Measurements from ENCODE around the gene PPP1CA. TPM values are rescaled to one million over a fixed set of nuclear protein-coding genes. Genes with fewer than 3 reads are reported as not detected.

The PPP1CA gene
- total and polyA plus RNA-seq, 4 donors = 87.2 to 178 (median 157) TPM

DNA sequence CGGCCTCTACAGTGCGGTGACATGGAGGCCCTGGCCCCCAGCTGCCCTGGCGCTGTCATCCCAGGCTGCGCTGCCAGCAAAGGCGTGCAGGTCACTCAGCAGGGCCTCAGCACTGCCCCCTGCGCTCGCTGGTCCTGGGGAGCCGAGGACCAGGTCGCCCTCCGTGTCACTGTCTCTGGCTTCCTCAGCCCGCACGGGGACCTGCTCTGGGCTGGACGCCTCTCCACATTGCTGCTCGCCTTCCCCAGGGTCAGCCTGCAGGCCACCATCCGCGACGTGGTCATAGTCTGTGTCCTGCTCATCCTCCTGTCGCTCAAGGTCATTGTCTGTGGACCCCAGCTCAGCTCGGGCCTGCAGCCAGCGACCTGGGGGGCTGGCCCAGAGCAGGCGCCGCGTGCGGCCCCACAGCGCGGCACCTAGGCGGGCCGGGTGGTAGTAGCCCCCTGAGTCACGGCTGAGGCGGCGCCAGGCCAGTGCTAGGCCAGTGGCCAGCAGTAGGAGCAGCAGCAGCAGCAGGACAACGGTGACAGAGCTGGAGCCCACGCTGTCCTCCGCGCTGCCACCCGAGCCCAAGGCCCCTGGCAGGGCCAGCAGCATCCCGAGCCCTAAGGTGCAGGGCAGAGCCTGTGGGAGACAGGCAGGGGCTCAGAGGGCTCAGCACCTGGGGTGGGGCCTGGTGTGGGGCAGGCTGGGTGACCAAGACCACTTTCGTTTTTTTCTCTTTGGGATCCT, 34.2 kb upstream of the PPP1CA start:
- DNase-seq = no peak
- Histone ChIP-seq H3K9ac (ENCODE audit: insufficient read depth in 1 of 2, low read length in 2 of 2) (no peak overlapping the region), H3K36me3 (ENCODE audit: control insufficient read depth in 4 of 4, insufficient read depth in 4 of 4, low read length in 4 of 4) (peaks cover 0 to 75% (median 14%) of the 10 kb centered on the region in 4 donors), H3K4me1 (ENCODE audit: control insufficient read depth in 5 of 5, insufficient read depth in 5 of 5, low read length in 5 of 5) (no peaks in the 10 kb centered on the region), H3K27me3 (ENCODE audit: control insufficient read depth in 3 of 3, insufficient read depth in 3 of 3, low read length in 2 of 3) (no peaks in the 10 kb centered on the region), H3K4me3 (no peak overlapping the region), H3K9me3 (ENCODE audit: control insufficient read depth in 4 of 4, insufficient read depth in 3 of 4, low read length in 3 of 4) (no peaks in the 10 kb centered on the region), H3K27ac (ENCODE audit: low read depth in 1 of 2, low read length in 1 of 2) (no peak overlapping the region)
- WGBS, 2 donors = 85 to 92% methylated on average over 38 of the region's 38 CpGs
- TF ChIP-seq, protein P1, sequence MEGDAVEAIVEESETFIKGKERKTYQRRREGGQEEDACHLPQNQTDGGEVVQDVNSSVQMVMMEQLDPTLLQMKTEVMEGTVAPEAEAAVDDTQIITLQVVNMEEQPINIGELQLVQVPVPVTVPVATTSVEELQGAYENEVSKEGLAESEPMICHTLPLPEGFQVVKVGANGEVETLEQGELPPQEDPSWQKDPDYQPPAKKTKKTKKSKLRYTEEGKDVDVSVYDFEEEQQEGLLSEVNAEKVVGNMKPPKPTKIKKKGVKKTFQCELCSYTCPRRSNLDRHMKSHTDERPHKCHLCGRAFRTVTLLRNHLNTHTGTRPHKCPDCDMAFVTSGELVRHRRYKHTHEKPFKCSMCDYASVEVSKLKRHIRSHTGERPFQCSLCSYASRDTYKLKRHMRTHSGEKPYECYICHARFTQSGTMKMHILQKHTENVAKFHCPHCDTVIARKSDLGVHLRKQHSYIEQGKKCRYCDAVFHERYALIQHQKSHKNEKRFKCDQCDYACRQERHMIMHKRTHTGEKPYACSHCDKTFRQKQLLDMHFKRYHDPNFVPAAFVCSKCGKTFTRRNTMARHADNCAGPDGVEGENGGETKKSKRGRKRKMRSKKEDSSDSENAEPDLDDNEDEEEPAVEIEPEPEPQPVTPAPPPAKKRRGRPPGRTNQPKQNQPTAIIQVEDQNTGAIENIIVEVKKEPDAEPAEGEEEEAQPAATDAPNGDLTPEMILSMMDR (IDR thresholded peaks at IDR 0.05; ENCODE audit: control extremely low read depth, extremely low read depth) = no peak
- ATAC-seq (ENCODE audit: insufficient read depth, low FRiP score) = no peak

GRCh38 chr11:67435031-67435726, 33.5 kb upstream of the PPP1CA start:
- TF ChIP-seq, protein P1 (IDR thresholded peaks at IDR 0.05; ENCODE audit: control extremely low read depth, extremely low read depth) = no peak
- Histone ChIP-seq H3K4me1 (ENCODE audit: control insufficient read depth in 5 of 5, insufficient read depth in 5 of 5, low read length in 5 of 5) (no peaks in the 10 kb centered on the region), H3K9me3 (ENCODE audit: control insufficient read depth in 4 of 4, insufficient read depth in 3 of 4, low read length in 3 of 4) (no peaks in the 10 kb centered on the region), H3K36me3 (ENCODE audit: control insufficient read depth in 4 of 4, insufficient read depth in 4 of 4, low read length in 4 of 4) (peaks cover 0 to 71% (median 17%) of the 10 kb centered on the region in 4 donors), H3K27me3 (ENCODE audit: control insufficient read depth in 3 of 3, insufficient read depth in 3 of 3, low read length in 2 of 3) (no peaks in the 10 kb centered on the region), H3K9ac (ENCODE audit: insufficient read depth in 1 of 2, low read length in 2 of 2) (no peak overlapping the region), H3K4me3 (no peak overlapping the region), H3K27ac (ENCODE audit: low read depth in 1 of 2, low read length in 1 of 2) (no peak overlapping the region)
- 80 to 81% methylated on average over 26 of the region's 26 CpGs for WGBS, 2 donors
- ATAC-seq (ENCODE audit: insufficient read depth, low FRiP score) = no peak
- no peak for DNase-seq

GRCh38 chr11:67434395-67434881, 32.8 kb upstream of the PPP1CA start:
- Histone ChIP-seq H3K9ac (ENCODE audit: insufficient read depth in 1 of 2, low read length in 2 of 2) (no peak overlapping the region), H3K27ac (ENCODE audit: low read depth in 1 of 2, low read length in 1 of 2) (no peak overlapping the region), H3K4me3 (no peak overlapping the region), H3K36me3 (ENCODE audit: control insufficient read depth in 4 of 4, insufficient read depth in 4 of 4, low read length in 4 of 4) (peaks cover 0 to 66% (median 15%) of the 10 kb centered on the region in 4 donors), H3K9me3 (ENCODE audit: control insufficient read depth in 4 of 4, insufficient read depth in 3 of 4, low read length in 3 of 4) (no peaks in the 10 kb centered on the region), H3K4me1 (ENCODE audit: control insufficient read depth in 5 of 5, insufficient read depth in 5 of 5, low read length in 5 of 5) (peaks cover 0 to 2% (median 1%) of the 10 kb centered on the region in 5 donors), H3K27me3 (ENCODE audit: control insufficient read depth in 3 of 3, insufficient read depth in 3 of 3, low read length in 2 of 3) (no peaks in the 10 kb centered on the region)
- TF ChIP-seq, protein P1 (IDR thresholded peaks at IDR 0.05; ENCODE audit: control extremely low read depth, extremely low read depth) = no peak
- DNase-seq = no peak
- no peak for ATAC-seq (ENCODE audit: insufficient read depth, low FRiP score)
- 86 to 88% methylated on average over 23 of the region's 23 CpGs for WGBS, 2 donors

All from lung (tissue), 12 donors.